ENCODE data around the gene SLC35F3.

DNA sequence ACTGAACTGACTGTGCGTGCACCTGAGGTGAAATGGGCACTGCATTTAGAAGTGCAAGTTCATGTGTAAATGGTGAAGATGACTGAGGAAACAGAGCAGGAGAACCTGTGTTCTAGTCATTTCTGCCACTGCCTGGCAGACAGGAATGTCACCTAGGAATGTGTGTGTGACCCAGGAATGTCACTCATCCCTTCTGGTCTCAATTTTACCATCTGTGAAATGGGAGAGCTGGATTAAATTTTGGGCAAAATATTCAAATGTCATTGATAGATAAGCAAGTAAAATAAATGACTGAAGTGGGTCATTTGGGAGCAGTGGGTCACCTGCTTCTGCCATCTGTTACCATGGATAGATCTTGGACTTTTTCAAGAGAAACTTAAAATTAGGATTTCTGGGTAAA lies 42.2 kb downstream of the SLC35F3 start:
- TF ChIP-seq CTCF (IDR thresholded peaks at IDR 0.05 in 4 of 5, conservative IDR thresholded peaks at IDR 0.05 in 1 of 5) = no peak
- TF ChIP-seq POLR2A (IDR thresholded peaks at IDR 0.05) = no peak
